ENCODE measurements around the gene ZNF766. TPM values are rescaled to one million over a fixed set of nuclear protein-coding genes. Genes with fewer than 3 reads are reported as not detected.
A peak's percentile ranks its signal among the peaks of the same experiment; 100 is the strongest.

The ZNF766 gene
- polyA plus RNA-seq, 1 experiment = 4.2 TPM

- Histone ChIP-seq H3K4me3 (ENCODE audit: low read depth, low read length) (no peak overlapping the region), H3K27me3 (ENCODE audit: control insufficient read depth, insufficient read depth, low read length) (no peaks in the 10 kb centered on the region), H3K36me3 (ENCODE audit: control insufficient read depth, insufficient read depth, low read length) (no peaks in the 10 kb centered on the region)
- no peak for DNase-seq (ENCODE audit: low read depth)
- TF ChIP-seq CTCF (IDR thresholded peaks at IDR 0.05; ENCODE audit: insufficient read depth, low read depth, low read length) = no peak
- ChIA-PET POLR2A (interaction anchor here (0.6 kb wide), 1 partner anchor 414 kb away, joined by 4 read pairs; no protein-coding TSS in a partner anchor), CTCF (no interaction called here)
Observed at GRCh38 chr19:52345162-52345561, 75.8 kb downstream of the ZNF766 start.

Small RNA genes within 50 kb of the gene (small RNA-seq; reads per million reads assigned to genes)
- gene MIR643 (ENCODE audit: insufficient read length, low read depth, low replicate concordance) (9.1 reads per million, percentile 75 among the genes with 10 or more reads in this experiment), gene MIR6801 (ENCODE audit: insufficient read length, low read depth, low replicate concordance) (not detected), gene RF00019 (ENCODE audit: insufficient read length, low read depth, low replicate concordance) (not detected)

Other genes starting within 250 kb of the ZNF766 start
- gene ZNF614, start 241.2 kb upstream of the ZNF766 start, polyA plus RNA-seq (2011; rRNA removed) = 4.3 and 5.9 TPM in 2 replicates
- gene ZNF432, start 220.7 kb upstream of the ZNF766 start, polyA plus RNA-seq (2011; rRNA removed) = 1.9 and 4.4 TPM in 2 replicates
- 4.8 and 6.7 TPM in 2 replicates for gene ZNF841, start 173.8 kb upstream of the ZNF766 start, polyA plus RNA-seq (2011; rRNA removed)
- gene ZNF616, start 129.6 kb upstream of the ZNF766 start, polyA plus RNA-seq (2011; rRNA removed) = 2.6 and 3.1 TPM in 2 replicates
- 1.5 and 2.0 TPM in 2 replicates for gene ZNF836, start 98.0 kb upstream of the ZNF766 start, polyA plus RNA-seq (2011; rRNA removed)
- gene PPP2R1A, start 79.5 kb upstream of the ZNF766 start, polyA plus RNA-seq (2011; rRNA removed) = 146 and 269 TPM in 2 replicates
- gene ZNF480, start 27.6 kb downstream of the ZNF766 start, polyA plus RNA-seq (2011; rRNA removed) = 2.1 and 4.8 TPM in 2 replicates
- gene ZNF610, start 66.7 kb downstream of the ZNF766 start, polyA plus RNA-seq (2011; rRNA removed) = 1.4 and 1.7 TPM in 2 replicates
- 12.9 and 16.1 TPM in 2 replicates for gene ZNF880, start 100.3 kb downstream of the ZNF766 start, polyA plus RNA-seq (2011; rRNA removed)
- 12.1 and 18.3 TPM in 2 replicates for gene ZNF528, start 128.3 kb downstream of the ZNF766 start, polyA plus RNA-seq (2011; rRNA removed)
- 0.05 TPM in 1 of 2 replicates, not detected in the other for gene ZNF534, start 159.6 kb downstream of the ZNF766 start, polyA plus RNA-seq (2011; rRNA removed)
- 0.82 and 1.7 TPM in 2 replicates for gene ZNF578, start 184.0 kb downstream of the ZNF766 start, polyA plus RNA-seq (2011; rRNA removed)

All from BJ (cell line).